Measurements from ENCODE around the gene IRF9.

IRF9 gene, protein sequence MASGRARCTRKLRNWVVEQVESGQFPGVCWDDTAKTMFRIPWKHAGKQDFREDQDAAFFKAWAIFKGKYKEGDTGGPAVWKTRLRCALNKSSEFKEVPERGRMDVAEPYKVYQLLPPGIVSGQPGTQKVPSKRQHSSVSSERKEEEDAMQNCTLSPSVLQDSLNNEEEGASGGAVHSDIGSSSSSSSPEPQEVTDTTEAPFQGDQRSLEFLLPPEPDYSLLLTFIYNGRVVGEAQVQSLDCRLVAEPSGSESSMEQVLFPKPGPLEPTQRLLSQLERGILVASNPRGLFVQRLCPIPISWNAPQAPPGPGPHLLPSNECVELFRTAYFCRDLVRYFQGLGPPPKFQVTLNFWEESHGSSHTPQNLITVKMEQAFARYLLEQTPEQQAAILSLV

DNA sequence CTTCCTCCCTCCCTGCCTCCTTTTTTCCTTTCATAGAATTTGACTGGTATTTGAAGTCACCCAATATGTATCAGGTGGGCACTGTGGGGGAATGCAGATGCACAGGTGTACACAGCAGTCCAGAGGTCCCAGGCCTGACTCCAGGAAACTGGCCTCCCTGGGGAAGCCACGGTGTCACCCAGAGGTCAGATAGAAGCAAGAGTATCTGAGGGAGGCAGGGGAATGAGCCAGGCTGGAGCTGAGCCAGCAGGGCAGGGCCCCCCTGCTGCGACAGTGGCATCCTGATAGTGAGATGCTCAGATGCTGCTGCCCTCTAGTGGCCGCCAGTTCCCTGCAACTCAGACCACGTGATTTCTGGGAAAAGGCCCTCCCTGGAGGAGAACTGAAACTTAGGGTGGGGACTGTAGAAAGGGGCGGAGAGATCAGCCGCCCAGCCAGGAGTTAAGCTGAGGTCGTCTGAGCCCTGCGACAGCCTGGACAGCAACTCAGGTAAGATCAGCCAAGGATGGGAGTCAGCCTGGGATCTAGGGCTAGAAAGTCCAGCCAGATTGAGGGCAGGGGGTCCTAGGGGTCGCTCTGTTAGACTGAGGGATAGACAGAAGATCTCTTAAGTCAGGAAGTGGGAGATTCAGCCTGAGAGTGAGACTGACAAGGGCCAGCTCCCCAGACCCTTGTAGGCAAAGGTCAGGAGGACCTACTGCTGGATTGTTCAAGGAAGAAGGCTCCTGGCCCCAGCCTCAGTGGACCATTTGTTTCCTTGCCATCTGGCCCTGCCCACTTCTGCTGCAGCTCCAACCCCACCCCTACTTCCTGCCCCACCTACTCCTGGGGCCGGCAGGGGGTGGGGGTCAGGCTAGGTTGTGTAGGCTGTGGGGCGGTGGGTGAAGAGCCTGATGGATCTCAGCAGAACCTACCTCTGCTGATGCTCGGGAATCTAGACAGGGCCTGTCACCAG, at the start of gene IRF9:
Gene IRF9 (plus strand): TSS at position 416 of the 955 bp plus-strand sequence. CDS start 880 bp downstream, outside the sequence.
- DNase-seq, result peak; percentile 90 to 97

DNA sequence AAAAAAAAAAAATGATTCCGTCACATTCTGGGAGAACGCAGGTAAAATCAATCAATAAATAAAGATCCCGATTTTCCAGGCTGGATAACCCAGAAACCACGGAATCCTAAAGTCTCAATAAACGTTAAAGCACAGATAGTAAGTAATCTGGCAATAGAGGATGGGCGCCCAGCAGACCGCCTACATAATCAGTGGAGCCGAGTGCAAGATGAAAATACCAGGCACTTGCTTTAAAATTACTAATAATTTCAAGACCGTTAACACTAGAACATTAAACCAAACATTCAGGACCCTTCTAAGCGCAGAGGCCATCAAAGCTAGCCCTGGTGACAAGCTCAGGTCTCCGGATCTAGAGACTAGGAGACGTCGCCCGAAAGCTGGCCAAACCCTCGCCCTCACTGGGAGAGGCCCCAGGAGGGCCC, 47.7 kb upstream of the IRF9 start:
- peak in 1 of 2 donors; percentile 1 for DNase-seq

DNA sequence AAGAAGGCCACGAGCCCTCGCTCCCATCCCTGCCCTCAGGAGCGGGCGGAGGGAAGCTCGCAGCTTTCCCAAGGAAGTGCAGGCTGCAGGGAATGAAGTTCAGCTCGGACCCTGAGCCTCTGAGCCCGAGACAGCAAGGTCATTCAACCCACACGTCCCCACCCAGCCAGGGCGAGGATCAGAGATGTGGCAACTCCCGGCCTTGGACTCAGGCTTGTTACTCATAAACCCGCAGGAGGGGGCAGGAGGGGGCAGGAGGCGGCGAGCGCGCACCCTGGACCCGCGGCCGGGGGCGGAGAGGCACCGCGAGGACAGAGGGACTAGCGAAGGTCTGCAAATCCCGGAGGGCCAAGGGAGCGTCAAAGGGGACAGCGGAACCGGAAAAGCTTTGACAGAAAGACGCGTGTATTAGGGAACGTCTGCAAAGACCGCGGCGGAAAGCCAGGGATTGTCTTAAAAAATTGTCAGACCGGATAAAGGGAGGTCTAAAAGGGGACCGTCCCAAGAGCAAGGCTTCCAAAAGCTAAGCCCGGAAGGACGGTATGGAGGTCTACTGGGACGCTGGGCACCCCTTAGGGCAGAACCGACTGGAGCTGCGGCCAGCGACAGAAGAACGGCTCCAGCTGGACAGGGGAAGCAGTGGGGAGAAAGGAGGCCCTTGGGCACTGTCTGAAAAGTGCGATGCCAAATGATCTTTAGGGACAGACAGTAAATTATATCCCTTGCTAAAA, 47.1 kb upstream of the IRF9 start:
- DNase-seq, result peak; percentile 90 to 93

DNA sequence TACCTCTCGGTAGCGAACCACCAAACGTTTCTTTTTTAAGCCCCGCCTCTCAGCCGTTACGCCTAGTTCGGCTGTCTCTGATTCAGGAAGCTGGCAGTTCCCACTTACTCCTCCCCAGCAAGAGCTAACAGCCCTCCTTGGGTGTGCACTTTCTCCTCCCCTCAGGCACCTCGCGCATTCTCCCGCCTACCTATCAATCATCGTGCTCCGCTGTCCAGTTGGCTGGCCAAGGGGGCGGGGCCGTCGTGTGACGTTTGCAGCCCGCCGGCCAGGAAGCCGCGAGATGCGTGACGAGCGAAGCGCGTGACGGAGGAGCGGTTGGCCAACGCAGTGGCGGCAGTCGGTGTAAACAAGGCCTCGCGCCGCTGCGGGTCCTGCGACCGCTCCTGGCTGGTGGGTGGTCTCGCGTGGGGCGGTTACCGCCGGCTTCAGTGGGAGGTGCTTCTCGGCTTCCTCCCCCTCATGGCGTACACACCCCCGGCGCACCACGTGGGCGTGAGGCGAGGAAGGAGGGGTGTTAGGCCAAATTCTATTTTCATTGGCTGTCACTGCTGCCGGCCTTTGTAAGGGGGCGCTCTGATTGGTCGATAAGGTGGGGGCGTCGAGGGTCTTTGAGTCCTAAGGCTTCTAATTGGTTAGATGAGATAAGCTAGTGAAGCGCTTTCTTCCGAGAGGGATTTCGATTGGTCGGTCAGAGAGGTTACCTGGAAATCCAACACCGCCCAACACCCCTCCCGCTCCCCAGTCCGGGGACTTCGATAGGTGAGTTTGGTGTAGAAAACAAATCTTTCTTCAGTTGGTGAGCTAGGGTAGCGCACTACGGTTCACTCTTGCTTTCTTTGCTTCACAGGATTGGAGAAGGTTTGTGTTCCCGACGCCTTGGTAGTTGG, 46.3 kb upstream of the IRF9 start, which contains the start of the genes DCAF11 and NRL:
Gene DCAF11 (plus strand): TSS at position 246 of the 890 bp plus-strand sequence. CDS start 818 bp downstream, outside the sequence.
Gene NRL (minus strand): TSS at position 418 of the 890 bp plus-strand sequence. CDS start 32,101 bp downstream, outside the sequence.
- DNase-seq, result peak; percentile 96 to 99

DNA sequence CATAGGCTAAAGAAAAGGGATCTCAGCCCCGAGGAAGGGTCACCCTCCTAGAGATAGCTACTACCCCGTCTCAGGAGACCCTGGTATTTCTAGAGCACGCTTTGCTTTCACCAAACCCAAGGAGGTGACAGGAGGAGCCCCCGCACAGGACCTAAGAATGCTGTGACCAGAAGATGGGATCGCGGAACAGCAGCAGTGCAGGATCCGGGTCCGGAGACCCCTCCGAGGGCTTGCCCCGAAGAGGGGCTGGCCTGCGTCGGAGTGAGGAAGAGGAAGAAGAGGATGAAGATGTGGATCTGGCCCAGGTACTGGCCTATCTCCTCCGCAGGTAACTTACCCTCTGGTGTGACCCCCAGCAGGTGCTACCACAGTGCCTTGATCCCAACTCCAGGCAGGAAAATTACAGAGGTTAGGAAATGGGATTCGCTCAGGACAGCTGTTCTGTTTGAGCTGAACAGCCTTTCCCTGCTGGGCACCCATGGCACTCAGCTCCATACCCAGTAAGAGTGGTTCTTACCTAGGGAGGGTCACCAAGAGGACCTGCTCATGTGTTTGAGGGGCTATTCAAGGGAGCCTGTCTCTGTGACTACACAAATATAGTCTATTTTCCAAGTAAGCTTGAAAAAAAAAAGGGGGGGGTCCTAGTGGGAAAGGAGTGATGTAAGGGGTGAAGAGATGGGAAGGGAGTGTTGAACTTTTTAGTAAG, 45.5 kb upstream of the IRF9 start:
- no peak for DNase-seq

DNA sequence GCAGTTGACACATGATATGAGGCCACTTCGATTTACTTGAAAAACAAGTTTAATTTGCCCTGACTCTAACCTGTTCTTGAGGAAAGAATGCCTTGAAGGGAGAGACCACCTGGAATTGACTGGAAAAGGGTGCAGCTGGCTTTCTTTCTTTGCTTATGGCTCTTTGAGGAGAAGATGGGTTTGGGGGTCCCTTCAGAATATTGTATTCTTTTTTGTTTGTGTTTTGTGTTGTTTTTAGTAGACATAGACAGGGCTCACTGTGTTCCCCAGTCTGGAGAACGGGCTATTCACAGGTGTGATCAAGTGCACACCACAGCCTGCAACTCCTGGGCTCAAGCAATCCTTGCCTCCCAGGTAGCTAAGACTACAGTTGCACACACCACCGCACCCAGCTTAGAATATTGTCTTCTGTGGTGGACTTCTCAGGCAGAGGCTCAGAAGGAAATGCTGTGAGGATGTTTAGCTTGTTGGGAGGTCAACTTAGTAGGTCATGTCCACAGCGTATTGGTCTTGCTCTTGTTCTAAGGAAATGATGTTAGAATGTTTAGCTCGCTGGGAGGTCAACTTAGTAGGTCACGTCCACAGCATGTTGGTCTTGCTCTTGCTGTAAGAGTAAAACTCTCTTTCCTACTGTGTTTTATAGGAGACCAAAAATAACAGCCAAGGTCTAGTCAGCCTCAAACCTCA, 44.8 kb upstream of the IRF9 start:
- no peak for DNase-seq

DNA sequence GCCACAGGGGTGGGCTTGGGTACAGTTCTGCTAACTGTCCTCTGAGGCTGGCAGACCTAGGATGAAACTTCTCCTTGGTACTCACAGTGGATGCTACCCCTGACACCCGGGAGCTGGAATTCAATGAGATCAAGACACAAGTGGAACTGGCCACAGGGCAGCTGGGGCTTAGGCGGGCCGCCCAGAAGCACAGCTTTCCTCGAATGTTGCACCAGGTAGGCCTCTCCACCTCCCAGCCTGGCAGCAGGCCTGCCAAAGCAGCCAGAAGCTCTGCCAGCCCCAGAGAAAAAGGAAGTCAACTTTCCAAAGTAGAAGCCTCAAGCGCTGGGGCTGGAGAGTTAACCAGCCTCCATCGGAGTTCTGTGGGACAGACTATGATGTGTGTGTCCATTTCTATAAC, 43.9 kb upstream of the IRF9 start:
- no peak for DNase-seq

DNA sequence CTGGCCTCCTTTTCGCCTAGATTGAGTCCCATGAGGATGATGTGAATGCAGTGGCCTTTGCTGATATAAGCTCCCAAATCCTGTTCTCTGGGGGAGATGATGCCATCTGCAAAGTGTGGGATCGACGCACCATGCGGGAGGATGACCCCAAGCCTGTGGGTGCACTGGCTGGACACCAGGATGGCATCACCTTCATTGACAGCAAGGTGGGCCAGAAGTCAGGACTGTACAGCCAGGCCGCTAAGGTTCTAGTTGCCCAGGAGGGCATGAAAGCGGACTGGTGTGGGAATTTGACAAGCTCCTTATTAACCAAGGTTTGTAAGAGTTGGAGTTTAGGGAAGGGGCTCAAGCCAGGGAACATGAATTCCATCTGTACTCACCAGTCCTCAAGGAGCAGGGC, 41.4 kb upstream of the IRF9 start:
- DNase-seq, result no peak

DNA sequence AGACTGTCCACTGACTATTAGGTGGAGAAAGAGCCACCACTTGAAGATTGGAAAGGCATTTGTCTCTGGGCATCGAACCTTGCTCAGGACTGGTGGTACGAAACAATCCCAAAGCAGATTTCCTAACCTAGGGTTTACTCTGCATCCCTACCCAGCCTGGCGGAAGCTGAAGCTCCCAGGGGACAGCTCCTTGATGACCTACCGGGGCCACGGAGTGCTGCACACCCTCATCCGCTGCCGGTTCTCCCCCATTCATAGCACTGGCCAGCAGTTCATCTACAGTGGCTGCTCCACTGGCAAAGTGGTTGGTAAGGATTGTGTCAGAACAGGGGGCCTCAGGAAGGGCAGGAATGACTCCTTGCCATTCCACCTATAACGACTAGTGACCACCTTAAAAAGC, 39.9 kb upstream of the IRF9 start:
- DNase-seq, result no peak

DNA sequence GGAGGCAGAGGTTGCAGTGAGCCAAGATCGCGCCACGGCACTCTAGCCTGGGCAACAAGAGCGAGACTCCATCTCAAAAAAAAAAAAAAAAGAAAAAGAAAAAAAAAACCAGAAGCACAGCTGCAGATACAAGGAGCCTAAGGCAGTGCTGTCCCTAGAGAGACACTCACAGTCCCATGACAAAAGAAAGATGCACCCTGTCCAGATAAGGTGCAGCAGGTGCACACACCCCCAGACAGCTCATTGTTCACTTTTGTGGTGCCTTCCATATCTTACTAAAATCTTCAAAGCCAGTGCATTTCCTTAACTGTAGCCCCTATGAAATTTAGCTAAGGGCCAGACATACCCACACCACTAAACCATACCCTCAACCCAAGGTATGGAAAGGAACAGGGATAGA, 38.6 kb upstream of the IRF9 start:
- no peak for DNase-seq

DNA sequence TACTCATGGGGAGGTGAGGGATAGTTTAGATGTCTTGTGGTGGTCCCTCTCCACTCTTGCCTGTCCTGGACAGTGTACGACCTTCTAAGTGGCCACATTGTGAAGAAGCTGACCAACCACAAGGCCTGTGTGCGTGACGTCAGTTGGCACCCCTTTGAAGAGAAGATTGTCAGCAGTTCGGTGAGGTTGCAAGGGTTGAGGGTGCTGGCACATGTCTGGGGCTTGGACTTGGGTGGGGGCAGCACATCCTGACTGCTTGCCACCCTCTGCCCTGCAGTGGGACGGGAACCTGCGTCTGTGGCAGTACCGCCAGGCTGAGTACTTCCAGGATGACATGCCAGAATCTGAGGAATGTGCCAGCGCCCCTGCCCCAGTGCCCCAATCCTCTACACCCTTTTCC, 38.2 kb upstream of the IRF9 start:
- DNase-seq, result no peak

DNA sequence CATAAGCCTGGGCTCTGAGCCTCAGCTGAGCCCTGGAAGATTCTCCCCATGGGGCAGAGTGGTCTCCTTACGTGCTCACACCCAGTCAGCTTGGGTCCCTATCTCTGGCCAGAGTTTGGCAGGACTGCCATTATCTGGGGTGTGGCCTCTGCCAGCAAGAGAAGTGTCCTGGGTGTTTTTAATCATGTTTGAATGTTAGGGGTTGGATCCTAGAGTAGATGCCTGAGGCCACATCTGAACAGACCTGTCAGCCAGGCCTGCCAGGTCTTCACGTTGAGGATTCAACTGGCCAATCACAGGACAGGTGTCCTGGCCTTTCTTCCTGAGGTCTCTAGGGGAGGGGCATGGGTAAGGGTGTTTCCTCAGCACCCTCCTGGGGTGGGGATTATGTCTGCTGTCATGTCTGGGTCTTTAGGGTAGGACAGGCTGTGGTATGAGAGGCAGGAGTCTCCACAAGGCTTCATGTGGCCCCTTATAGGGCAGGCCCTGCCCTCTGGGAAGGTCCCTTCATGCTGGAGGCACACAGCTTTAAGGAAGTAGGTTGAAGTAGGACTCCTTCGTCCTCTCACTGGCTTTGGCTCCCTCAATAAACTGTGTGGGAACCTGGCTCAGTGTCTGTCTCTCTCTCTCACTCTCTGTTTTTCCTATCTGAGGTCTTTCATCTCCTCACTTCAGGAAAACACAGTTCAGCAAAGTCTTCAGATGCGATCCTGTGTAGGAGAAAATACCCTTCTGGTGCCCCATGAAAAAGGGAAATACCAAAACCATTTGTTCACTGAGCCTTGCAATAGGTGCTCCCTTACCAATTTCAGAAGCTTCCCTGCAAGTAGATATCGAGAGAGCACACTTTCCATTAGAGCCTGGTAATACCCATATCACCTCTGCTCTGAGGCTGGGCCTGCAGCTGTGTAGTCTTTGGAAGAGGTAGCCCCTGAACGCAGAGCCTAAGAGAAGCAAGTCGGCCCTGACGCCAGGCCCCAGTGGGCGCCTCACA, 37.3 kb upstream of the IRF9 start:
- no peak for DNase-seq

DNA sequence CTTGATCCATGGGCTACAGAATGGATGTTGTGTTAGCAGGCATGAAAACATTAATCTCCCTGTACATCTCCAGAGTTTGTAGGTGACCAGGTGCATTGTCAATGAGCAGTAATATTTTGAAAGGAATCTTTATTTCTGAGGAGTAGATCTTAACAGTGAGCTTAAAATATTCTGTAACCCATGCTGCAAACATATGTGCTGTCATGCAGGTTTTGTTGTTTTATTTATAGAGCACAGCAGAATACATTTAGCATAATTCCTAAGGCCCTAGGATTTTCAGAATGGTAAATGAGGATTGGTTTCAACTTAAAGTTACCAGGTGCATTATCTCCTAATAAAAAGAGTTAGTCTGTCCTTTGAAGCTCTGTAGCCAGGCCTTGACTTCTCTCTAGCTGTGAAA, 34.1 kb upstream of the IRF9 start:
- no peak for DNase-seq

DNA sequence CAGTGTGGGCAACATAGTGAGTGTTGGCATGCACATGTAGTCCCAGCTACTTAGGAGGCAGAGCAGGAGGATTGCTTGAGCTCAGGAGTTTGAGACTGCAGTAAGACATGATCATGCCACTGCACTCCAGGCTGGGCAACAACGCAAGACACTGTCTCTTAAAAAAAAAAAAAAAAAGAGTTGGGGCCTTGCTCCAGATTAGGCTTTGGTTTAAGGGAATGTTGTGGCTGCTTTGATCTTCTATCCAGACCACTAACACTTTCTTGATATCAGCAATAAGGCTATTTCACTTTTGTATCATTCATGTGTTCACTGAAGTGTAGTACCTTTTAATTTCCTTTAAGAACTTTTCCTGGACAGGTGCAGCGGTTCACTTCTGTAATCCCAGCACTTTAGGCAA, 33.4 kb upstream of the IRF9 start:
- DNase-seq, result no peak

DNA sequence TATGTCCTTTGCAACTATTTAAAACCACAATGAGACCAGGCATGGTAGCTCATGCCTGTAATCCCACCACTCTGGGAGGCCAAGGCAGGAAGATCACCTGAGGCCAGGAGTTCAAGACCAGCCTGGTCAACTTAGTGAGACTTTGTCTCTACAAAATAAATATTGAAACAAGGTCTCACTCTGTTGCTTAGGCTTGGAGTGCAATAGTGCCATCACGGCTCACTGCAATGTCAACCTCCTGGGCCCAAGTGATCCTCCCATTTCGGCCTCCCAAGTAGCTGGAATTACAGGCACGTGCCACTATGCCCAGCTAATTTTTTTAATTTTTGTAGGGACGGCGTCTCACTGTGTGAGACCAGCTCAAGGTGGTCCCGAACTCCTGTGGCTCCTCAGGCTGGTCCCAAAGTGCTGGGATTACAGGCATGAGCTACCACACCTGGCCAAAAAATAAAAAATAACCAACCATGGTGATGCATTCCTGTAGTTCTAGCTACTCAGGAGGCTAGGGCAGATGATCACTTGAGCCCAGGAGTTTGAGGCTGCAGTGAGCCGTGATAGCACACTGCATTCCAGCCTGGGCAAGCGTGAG, 31.6 kb upstream of the IRF9 start:
- no peak for DNase-seq

DNA sequence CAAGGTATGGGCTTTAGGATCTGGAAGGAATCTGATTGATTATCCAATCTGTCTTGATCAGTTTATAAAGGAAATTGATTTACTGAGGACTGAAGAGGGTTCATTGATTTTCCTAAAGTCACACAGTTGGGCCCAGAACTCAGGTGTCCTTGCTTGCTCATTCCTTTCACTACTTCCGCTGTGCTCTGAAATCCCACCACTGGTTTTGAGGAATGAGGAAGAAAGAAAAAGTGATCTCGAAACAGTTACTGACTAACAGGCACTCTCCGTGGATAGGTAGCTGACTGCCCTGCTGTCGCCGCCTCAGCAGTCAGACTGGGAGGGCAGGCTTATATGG, 30.7 kb upstream of the IRF9 start, which contains the start of gene FITM1:
Gene FITM1 (plus strand): TSS at position 280 of the 337 bp plus-strand sequence. CDS start 905 bp downstream, outside the sequence.
- DNase-seq, result no peak

DNA sequence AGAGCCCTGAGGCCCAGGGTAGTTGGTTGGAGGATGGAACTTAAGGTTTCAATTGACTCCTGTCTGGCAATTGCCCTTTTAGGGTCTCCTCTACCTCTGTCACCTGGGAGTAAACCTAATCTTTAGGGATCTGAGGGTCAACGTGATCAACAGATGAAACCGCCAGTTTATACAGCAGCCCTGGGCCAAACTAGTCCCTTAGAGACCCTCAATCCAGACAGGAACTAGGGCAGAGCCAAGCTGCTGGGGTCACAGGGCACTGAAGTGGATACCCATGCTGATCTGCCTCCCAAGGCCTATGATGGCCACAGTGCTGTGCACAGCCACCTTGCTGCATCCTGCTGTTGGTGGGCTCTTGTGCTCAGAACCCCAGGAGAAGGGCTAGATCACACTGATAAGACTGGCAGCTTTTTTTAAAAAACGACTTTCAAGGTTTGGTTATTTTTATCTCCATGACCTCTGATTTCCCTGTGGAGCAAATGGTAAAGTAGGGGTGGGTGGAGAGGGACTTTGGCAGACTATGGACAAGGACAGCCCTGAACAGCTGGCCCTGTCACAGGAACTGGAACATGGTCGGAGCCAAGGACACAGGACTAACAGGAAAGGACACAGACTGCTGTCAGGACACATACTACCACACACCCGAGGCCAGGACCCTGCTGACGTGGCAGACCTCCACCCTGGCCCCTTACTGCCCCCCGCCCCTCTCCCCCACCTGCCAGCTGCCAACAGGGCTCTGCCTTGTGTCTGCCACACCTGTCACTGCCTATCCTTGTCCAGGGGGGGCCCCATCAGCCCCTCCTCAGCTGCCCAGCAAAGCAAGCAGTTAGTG, 30.1 kb upstream of the IRF9 start:
- no peak for DNase-seq

DNA sequence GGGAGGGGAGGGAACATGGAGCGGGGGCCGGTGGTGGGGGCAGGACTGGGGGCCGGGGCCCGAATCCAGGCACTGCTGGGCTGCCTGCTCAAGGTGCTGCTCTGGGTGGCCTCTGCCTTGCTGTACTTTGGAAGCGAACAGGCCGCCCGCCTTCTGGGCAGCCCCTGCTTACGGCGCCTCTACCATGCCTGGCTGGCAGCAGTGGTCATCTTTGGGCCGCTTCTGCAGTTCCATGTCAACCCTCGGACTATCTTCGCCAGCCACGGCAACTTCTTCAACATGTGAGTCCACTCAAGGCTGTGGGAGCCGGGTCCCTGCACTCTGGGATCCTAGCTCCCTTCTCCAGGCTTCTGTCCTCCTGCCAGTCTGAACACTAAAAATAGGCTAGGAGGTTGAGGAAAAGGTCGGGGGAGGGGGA, 29.5 kb upstream of the IRF9 start:
- no peak for DNase-seq

Measured in bone marrow (tissue), 2 donors.